IPS DF 6.9 (cell line): ENCODE results near the gene GOLGA6B.
"Not testable (repeated sequence)": the region's sequence is repeated elsewhere in the genome, so short reads cannot be mapped to it uniquely, and the experiment has no call there.

Experiments
- DNase-seq: peaks from one replicate; pipeline ENCODE4 v3.0.0-alpha.2; 2013; ENCODE audit warnings: low read depth, low spot score
- H3K27ac ChIP-seq: one replicate; pipeline ENCODE4 v1.5.1; 2013; ENCODE audit warnings: low read length, control low read depth
- H3K27me3 ChIP-seq: 2 replicates; pipeline ENCODE4 v1.6.1; 2013; ENCODE audit warnings: mild to moderate bottlenecking, low read length; ENCODE audit not compliant: control insufficient read depth, insufficient read depth
- H3K36me3 ChIP-seq: 2 replicates; pipeline ENCODE4 v1.6.1; 2013; ENCODE audit warnings: low read length; ENCODE audit not compliant: control insufficient read depth, insufficient read depth
- H3K4me1 ChIP-seq: 2 replicates; pipeline ENCODE4 v1.6.1; 2013; ENCODE audit warnings: low read length; ENCODE audit not compliant: control insufficient read depth, insufficient read depth
- H3K4me3 ChIP-seq: 2 replicates; pipeline ENCODE4 v1.5.1; 2013; ENCODE audit warnings: mild to moderate bottlenecking, low read length
- H3K9me3 ChIP-seq: 2 replicates; pipeline ENCODE4 v1.6.1; 2013; ENCODE audit warnings: low read length, inconsistent platforms; ENCODE audit not compliant: control insufficient read depth, insufficient read depth
- WGBS: extraction: QIAGEN DNeasy Blood & Tissue Kit; methylation state at CpG from one replicate; pipeline ENCODE4 v1.1.7; 2013; ENCODE audit warnings: mixed read lengths, missing lambda C conversion rate; ENCODE audit not compliant: insufficient read length, insufficient coverage; 5-methylcytosine and 5-hydroxymethylcytosine counted together

Gene GOLGA6B

DNA sequence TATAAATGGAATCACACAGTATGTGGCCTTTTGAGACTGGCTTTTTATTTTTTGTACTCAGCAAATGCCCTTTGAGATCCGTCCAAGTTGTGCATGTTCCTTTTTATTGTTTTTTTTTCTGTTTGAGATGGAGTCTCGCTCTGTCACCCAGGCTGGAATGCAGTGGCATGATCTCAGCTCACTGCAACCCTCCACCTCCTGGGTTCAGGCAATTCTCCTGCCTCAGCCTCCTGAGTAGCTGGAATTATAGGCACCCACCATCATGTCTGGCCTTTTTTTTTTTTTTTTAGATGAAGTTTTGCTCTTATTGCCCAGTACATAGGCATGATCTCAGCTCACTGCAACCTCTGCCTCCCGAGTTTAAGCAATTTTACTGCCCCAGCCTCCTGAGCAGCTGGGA is 28.3 kb upstream of the GOLGA6B start:
- not testable (repeated sequence) for H3K4me1 ChIP-seq, H3K27ac ChIP-seq, H3K9me3 ChIP-seq, H3K27me3 ChIP-seq, H3K4me3 ChIP-seq, H3K36me3 ChIP-seq, DNase-seq
- WGBS: no CpG with 5 or more reads among the region's 3 CpGs

DNA sequence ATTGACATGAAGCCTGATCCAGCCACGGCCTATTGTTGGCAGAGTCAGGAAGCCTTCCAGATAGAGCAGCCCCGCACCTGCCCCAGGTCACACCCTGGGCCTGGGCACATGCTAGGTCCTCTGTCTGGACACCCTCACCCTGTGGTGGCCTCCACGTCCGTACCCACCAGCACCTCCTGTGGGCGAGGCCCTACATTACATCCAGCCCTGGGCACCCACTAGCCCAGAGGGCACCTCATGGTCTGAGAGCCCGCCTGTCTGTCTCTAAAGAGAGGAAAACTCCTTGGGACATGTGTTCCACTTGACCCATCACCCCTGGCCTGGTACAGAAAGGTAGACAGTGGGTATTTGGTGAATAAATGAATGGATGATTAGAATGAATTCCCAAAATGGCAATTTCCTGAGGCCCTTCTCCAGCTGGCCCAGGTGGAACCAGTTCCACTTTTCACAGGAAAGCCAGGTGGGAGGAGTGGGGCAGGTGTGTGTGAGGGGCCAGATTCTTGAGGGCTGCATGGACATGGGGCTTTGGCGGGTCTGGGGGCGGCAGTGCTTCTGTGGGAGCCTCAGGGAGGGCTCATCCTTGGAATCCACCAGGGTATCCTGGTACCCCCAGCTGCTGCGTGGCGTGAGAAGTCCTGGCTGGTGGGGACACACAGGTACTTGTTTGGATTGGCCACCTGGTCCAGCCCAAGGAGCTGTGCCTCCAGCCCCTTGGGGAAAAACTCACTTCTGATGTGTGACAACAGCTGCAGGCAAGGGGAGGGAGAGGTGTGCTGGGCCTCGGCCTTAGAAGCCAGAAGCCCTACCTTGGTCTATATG is 26.0 kb upstream of the GOLGA6B start:
- H3K36me3 ChIP-seq, H3K27me3 ChIP-seq, H3K9me3 ChIP-seq, H3K27ac ChIP-seq, DNase-seq, H3K4me3 ChIP-seq, H3K4me1 ChIP-seq: not testable (repeated sequence)
- no CpG with 5 or more reads among the region's 11 CpGs for WGBS

DNA sequence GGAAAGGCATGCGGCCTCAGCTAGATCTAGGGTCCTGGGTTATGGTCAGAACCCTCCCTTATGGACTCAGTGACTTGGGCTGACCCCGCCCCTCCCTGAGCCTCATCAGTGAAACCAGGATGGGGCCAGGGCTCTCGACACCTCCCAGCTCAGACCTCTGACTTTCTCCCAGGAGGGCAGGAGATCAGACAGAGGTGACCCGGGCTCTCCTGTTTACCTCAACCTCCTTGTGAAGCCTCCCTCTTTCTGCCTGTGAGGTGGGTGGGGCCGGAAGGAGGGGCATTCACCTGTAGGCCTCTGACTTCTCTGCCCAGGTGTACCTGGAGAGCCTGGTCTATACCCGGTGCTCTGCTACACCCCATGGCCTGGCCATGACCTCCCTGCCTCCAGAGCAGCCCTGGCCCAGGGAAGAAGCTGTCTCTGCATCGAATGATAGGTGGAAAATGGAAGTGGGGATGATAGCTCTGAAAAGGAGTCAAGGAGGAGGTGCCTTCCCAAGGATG is 25.4 kb upstream of the GOLGA6B start:
- DNase-seq, H3K4me3 ChIP-seq, H3K9me3 ChIP-seq, H3K4me1 ChIP-seq, H3K27ac ChIP-seq, H3K36me3 ChIP-seq, H3K27me3 ChIP-seq: not testable (repeated sequence)
- no CpG with 5 or more reads among the region's 7 CpGs for whole genome bisulfite sequencing

DNA sequence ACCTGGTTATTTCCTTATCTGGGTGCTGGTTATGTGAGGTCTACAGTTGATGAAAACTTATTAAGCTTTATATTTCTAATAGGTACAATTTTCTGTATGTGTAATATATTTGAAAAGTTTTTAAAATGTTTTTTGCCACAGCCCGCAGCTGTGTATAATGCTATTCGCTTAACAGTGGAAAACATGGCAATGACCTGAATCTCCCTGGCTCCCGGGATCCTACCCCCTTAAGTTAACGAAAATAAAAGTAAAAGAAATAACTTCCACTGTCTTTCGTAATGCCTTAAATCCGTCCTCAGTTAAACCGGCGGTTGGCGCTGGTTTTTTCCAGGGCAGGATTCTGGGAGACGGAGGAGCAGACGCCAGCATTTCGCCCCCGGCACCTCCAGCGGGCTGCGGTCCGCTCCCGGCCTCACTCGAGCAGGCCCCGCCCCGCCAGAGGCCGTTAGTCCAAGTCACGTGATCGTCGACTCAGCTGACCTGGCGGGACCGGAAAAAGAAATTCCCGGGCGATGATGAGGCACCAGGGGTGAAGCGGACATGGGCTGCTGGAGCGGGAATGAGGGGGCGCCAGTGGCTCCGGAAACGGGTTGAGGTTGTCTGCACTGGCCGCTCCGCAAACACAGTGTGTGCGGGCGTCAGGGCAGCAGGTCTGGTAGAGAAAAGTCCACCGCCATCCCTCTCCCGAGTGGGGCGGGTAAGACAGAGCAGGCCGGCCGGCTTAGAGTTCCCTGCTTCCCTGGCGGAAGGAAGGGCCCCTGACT is 17.8 kb upstream of the GOLGA6B start:
- not testable (repeated sequence) for H3K27me3 ChIP-seq, H3K27ac ChIP-seq, H3K9me3 ChIP-seq, H3K36me3 ChIP-seq, H3K4me1 ChIP-seq
- DNase-seq: peak; percentile 7
- H3K4me3 ChIP-seq: peak overlapping the region; percentile 44; the same call in 1 of the 2 replicates
- no CpG with 5 or more reads among the region's 43 CpGs for WGBS

DNA sequence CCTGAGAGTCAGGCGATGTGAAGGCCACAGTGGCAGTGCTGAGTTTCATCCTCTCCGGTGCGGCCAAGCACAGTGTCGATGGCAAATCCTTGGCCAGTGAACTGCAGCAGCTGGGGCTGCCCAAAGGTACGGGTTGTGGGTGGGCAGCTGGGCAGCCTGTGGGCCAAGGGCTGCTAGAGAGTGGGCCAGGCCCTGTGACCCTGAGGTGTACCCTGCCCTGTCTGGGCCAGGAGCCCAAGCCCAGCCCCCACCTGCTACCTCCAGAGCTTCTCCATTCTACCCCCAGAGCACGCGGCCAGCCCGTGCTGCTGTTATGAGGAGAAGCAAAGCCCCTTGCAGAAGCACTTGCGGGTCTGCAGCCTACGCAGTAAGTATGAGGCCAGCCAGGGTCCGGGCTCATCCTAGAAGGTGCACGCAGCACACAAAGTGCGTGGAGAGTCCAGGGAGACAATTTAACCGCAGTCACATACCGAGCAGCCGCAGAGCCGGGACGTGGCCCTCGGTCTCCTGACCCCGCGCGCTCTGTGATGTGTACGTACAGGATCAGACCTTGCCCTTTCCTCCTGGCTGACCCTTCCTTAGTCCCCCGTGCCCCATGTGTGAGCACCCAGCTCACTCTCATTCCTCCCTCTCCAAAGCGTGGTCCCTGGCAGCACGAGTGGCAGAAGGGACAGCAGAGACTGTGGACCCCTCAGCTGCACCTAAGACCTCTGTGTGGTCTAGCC is 14.6 kb upstream of the GOLGA6B start:
- DNase-seq, H3K27ac ChIP-seq, H3K9me3 ChIP-seq, H3K4me3 ChIP-seq, H3K36me3 ChIP-seq, H3K4me1 ChIP-seq, H3K27me3 ChIP-seq: not testable (repeated sequence)
- no CpG with 5 or more reads among the region's 26 CpGs for WGBS

DNA sequence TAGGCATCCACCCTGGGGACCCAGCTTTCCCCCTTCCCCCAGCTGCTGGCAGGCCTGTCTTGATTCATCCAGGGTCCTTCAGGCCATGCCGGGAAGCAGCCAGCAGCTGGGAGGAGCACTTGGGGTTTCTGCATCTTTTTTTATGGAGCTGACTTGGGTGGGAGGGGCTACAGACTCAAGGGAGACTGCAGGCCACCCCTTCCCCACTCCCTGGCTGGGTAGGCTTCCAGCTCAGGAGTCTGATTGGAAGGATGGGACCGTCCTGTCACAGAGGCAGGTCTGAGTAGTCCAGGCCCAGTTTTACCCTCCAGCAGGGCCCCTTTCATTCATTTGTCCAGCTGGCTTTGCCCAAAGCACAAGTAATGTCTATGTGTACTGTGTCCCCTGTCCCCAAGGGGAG is 12.2 kb upstream of the GOLGA6B start:
- not testable (repeated sequence) for H3K27me3 ChIP-seq, H3K4me3 ChIP-seq, H3K36me3 ChIP-seq, H3K4me1 ChIP-seq, DNase-seq, H3K27ac ChIP-seq, H3K9me3 ChIP-seq
- no CpG with 5 or more reads among the region's 2 CpGs for WGBS

DNA sequence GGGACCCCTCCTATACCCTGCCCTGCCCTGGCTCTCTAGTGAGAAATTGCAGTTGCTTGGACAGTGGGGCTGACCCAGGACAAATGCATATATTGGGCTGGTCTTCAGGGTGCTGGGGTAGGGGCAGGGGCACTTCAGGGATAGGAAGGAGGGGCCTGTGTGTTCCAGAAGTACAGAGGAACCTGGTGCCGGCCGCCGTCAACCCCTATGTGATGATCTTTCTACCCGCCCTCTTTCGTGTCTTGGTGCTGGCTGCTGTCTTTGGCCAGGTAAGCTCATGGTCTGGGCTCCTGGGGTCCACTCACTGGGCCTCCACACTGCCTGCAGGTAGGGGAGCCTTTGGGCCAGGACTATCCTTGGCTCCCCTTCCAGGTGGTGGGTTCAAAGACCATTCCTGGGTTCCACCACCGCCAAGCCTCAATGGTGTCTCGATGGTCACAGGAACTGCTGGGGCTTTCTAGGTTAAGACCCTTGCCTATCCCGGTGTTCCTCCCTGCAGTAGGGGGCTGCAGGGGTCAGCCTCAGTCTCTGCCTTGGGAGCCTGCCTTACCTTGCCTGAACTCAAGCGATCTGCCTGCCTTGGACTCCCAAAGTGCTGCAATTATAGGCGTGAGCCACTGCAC is 5.8 kb upstream of the GOLGA6B start:
- not testable (repeated sequence) for H3K4me3 ChIP-seq, H3K36me3 ChIP-seq, DNase-seq, H3K9me3 ChIP-seq, H3K27ac ChIP-seq, H3K4me1 ChIP-seq, H3K27me3 ChIP-seq
- WGBS: no CpG with 5 or more reads among the region's 10 CpGs

DNA sequence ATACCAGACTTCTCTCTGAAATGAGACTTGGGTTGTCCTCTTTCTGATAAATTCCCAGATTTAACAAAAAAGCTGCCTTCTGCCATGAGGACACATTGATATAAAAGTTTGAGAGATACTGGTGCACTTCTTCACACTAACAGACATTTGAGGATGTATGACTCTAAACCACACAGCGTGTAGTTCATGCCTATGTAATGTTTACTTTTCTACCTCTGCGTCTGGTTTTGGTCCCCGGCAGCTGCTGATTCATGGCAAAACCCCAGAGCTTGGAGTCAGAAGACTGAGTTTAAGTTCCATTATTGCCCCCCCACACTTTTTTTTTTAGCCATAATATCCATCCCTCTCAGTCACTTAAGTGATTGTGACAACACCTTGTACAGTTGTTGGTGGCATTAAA is 1.5 kb downstream of the GOLGA6B start:
- not testable (repeated sequence) for H3K27ac ChIP-seq, H3K9me3 ChIP-seq, H3K36me3 ChIP-seq, H3K4me3 ChIP-seq, H3K27me3 ChIP-seq, DNase-seq, H3K4me1 ChIP-seq
- no CpG with 5 or more reads among the region's 3 CpGs for WGBS

DNA sequence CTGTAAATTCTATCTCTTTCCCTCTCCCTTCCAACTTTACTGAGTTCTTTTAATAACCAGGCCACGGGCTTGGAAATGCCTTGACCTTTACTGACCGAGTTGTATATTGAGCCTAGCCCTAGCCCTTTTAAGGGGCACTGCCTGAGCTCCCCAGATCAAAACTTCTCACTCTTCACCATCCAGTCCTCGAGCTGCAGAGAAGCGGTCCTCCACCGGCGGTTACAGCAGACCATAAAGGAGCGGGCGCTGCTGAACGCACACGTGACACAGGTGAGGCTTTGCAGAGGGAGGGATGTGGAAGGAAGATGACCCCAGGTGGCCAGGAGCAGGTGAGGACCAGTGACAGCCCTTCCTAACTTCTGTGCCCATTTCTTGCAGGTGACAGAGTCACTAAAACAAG is 6.6 kb downstream of the GOLGA6B start:
- H3K9me3 ChIP-seq, H3K27me3 ChIP-seq, H3K4me3 ChIP-seq, H3K27ac ChIP-seq, H3K4me1 ChIP-seq, H3K36me3 ChIP-seq, DNase-seq: not testable (repeated sequence)
- no CpG with 5 or more reads among the region's 10 CpGs for WGBS

DNA sequence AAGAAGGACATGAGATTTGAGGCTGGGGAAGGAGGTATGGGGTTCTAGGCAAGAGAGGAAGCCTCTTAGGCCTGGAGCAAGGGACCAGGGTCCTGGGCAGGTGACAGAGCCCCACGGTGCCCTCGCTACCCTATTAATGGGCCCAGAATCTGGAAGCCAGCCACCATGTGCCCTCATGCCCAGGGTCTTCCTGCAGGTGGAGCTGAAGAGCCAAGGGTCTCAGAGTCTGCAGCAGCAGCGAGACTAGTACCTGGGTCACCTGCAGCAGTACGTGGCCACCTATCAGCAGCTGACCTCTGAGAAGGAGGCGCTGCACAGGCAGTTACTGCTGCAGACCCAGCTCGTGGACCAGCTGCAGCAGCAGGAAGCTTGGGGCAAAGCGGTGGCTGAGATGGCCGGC is 9.4 kb downstream of the GOLGA6B start:
- H3K27me3 ChIP-seq, H3K4me3 ChIP-seq, H3K9me3 ChIP-seq, H3K4me1 ChIP-seq, H3K27ac ChIP-seq, H3K36me3 ChIP-seq, DNase-seq: not testable (repeated sequence)
- WGBS: no CpG with 5 or more reads among the region's 8 CpGs
